ENCODE measurements around the gene CYBC1.

CYBC1 gene

DNA sequence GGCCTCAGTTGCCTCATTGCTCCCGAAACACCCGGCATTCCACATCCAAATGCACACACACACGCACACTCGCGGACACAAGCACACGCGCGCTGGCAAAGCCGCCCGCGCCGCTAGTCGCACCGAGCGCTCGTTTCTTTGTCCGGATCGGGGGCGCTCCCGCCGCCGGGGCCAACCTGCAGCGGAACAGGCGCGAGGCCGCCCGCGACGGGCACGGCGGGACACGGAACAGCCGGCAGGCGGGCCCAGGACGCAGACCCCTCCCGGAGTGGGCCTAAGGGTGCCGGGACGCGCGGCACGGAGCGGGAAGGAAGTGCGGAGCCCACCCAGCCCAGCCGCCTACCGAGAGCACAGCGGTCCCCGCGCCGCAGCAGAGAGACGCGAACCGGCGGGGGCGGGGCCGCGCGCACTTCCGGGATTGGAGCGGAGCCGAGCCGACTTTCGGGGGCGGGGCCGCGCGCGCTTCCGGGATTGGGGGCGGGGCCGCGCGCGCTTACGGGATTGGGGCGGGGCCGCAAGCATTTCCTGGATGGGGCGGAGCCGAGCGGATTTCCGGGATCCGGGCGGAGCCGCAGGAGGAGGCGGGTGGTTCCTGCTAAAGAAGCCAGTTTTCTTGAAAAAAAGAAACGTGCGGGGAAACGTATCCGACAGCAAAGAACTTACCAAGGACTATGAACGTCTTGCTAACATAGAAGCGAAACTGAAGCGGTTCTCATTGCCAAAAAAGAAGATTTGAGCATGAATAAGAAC is at the start of gene CYBC1:
Gene CYBC1 (minus strand): TSS at position 396 of the 750 bp plus-strand sequence. CDS start 1,498 bp downstream, outside the sequence.
- TF ChIP-seq, protein P1, sequence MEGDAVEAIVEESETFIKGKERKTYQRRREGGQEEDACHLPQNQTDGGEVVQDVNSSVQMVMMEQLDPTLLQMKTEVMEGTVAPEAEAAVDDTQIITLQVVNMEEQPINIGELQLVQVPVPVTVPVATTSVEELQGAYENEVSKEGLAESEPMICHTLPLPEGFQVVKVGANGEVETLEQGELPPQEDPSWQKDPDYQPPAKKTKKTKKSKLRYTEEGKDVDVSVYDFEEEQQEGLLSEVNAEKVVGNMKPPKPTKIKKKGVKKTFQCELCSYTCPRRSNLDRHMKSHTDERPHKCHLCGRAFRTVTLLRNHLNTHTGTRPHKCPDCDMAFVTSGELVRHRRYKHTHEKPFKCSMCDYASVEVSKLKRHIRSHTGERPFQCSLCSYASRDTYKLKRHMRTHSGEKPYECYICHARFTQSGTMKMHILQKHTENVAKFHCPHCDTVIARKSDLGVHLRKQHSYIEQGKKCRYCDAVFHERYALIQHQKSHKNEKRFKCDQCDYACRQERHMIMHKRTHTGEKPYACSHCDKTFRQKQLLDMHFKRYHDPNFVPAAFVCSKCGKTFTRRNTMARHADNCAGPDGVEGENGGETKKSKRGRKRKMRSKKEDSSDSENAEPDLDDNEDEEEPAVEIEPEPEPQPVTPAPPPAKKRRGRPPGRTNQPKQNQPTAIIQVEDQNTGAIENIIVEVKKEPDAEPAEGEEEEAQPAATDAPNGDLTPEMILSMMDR (IDR thresholded peaks at IDR 0.05; ENCODE audit: low read depth, low read length) = no peak
- DNase-seq (ENCODE audit: extremely low read depth, low read depth) = peak; percentile 89

DNA sequence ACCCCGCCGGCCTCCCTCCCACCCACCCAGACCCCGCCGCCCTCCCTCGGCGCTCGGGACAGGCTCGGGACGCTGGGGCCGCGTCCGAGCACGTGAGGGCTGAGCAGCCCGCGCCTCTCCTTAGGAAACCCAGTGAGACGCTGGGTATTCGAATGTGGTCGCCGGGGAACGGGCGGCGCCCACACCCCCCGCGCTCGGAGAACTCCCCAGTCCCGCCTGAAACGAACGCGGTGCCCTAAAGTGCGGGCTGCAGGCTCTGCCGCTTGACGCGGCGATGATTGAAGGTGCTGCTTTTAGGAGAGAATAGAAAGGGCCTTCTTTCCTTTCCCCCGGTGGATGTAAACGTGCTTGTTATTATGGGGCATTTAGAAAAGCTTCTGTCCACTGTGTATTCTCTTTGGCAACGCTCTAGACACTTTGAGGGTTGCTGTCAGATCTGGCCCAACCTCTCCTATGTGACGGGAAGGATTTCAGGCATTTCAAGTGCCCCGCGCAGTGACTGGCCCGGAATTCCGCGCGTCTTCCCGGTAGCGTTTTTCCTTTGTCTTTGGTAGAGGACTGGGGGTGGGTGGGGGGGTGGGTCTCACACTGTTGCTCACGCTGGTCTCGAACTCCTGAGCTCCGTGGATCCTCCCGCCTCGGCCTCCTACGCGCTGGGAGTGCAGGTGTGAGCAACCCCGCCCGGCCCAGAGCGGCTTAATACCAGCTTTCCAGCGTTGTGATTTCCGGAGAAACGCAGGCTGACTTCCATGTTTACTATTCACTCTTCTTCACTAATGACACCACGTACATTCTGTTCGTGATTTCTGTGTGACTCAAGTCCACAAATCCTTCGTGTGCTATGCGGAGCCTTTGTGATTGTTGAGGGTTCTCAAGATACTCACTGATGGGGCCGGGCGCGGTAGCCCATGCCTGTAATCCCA is 47.2 kb upstream of the CYBC1 start:
- DNase-seq (ENCODE audit: extremely low read depth, low read depth) = no peak
- TF ChIP-seq, protein P1 (IDR thresholded peaks at IDR 0.05; ENCODE audit: low read depth, low read length) = no peak

DNA sequence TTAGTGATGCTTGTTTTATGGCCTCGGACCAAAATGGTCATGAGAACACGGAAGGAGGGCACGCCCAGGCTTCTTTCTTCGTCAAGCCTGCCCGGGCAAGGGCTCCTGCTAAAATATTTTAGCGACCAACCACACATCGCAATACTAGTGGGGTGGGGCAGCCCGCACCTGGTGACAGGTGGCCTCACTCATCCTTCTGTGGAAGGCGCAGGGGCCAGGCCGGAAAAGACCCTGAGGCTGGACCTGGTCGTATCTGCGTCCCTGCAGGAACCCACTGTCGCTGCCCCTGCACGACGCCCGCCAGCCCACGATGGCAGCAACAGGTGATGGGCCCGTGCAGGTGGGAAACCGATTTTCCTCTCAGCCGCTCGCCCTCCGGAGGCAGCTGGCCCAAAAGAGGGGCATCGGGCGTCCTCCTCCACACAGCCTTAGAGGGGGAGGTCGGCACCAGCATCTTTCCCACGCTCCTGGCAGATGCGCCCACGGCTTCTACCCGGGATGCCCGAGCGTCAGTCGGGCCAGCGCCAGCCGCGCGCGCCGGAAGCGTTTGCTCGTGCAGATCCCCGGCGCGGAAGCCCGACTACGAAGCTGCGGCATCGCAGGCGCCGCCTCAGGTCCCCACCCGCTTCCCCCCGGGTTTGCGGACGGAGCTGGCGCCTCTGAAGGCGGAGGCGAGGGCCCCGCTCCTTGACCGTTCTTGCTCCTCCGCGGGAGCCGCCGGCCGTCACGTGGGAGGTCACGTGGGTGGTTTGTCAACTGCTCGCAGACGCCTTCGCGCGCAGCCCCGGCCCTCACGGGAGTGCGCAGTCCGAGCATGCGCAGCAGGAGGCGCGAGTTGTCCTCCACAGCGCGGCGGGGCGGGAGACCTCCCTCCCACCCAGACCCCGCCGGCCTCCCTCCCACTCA is 46.2 kb upstream of the CYBC1 start:
- DNase-seq (ENCODE audit: extremely low read depth, low read depth) = peak; percentile 82
- TF ChIP-seq, protein P1 (IDR thresholded peaks at IDR 0.05; ENCODE audit: low read depth, low read length) = no peak

DNA sequence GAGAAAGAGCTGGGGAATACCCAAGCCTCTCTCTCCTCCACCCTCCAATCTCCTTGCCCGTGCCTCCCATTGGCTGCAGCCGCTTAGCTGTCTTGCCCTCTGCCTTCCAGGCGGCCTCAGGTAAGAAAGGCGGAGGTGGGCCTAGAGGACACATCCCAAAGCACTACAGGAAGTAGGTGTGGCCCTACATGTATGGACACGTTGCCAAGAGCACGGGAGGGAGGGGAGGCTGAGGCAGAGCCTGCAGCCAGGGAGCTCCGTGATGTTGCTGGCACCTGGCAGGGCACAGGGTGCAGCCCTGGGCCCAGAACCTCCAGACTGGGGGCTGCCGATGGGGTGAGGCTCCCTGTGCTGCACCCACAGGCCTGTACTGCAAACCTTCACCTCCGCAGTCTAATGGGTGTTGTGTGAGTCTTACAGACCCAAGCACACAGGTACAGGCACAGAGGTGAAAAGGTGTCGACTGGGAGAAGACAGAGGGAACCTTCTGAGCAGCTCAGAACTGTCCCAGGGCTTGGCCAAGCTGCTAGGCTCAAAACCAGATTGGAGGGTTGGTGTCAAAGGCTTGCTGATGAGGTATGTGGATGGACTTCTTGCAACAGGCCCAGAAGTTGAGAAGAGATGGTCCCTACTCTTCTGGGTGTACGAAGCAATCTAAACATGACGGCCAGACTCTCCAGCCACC is 45.4 kb upstream of the CYBC1 start:
- no peak for DNase-seq (ENCODE audit: extremely low read depth, low read depth)
- TF ChIP-seq, protein P1 (IDR thresholded peaks at IDR 0.05; ENCODE audit: low read depth, low read length) = no peak

DNA sequence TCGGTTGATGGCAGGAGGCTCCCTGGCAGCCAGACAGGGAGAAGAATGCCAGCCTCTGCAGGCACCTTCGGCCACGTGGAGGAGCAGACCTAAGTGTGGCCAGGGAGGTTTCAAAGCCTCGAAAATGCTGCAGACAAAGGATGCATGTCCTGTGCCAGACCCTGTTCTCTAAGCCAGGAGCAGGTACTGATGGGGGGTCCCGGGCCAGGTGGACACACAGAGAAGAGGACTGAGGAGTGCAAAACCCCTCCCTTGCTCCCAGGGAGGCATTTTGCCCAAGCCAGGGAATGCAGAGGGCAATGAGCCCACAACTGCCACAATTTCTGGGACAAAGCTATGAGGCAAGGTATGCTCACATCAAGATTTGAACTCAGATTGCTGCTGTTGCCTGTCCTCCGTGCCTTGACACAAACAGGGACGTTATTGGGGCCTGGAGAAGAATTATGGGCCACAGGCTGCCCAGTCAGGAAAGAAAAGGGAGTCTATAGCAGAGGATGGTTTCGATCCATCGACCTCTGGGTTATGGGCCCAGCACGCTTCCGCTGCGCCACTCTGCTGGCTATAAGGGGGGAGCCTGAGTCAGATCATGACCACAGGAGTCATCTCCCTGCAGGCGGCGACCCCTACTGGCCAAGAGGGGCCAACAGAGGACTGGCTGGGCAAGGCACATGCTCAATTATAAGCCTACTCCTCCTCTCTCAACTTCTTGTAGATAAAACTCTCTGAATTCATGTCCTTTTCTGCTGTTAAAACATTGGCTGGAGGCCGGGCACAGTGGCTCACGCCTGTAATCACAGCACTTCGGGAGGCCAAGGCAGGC is 43.9 kb upstream of the CYBC1 start:
- TF ChIP-seq, protein P1 (IDR thresholded peaks at IDR 0.05; ENCODE audit: low read depth, low read length) = peak; percentile 94
- peak; percentile 95 for DNase-seq (ENCODE audit: extremely low read depth, low read depth)

All from AG09319 (cell line).